Liver (tissue), 9 donors: Measurements from ENCODE around the gene STARD9. TPM values are rescaled to one million over a fixed set of nuclear protein-coding genes. Genes with fewer than 3 reads are reported as not detected.

Experiments used
- DNase-seq: peaks from one replicate; pipeline ENCODE4 v3.0.0-alpha.2; 2017; ENCODE audit warnings: low spot score
- H3K27ac ChIP-seq, 2 donors: one replicate each; pipeline ENCODE4 v1.7.0; 2013; ENCODE audit warnings: inconsistent platforms in 2 of 2, low read length in 2 of 2, control low read depth in 1 of 2, low read depth in 1 of 2, mild to moderate bottlenecking in 1 of 2
- H3K27me3 ChIP-seq, 4 donors: one replicate each; pipeline versions ENCODE4 v1.6.1 to v1.7.0; 2013; ENCODE audit warnings: low read length in 3 of 4, inconsistent platforms in 1 of 4, mild to moderate bottlenecking in 1 of 4, moderate library complexity in 1 of 4; ENCODE audit not compliant: control insufficient read depth in 4 of 4, insufficient read depth in 4 of 4
- H3K36me3 ChIP-seq, 4 donors: one replicate each; pipeline versions ENCODE4 v1.6.1 to v1.7.0; 2013; ENCODE audit warnings: low read length in 3 of 4, mild to moderate bottlenecking in 3 of 4, low read depth in 1 of 4, moderate library complexity in 1 of 4; ENCODE audit not compliant: control insufficient read depth in 4 of 4, insufficient read depth in 3 of 4
- H3K4me1 ChIP-seq, 4 donors: one replicate each; pipeline versions ENCODE4 v1.6.1 to v1.7.0; 2013; ENCODE audit warnings: low read length in 3 of 4, mild to moderate bottlenecking in 3 of 4, moderate library complexity in 1 of 4; ENCODE audit not compliant: control insufficient read depth in 4 of 4, insufficient read depth in 4 of 4
- H3K4me3 ChIP-seq, 3 donors: one replicate each; pipeline versions ENCODE4 v1.6.1 to v1.7.0; 2013; ENCODE audit warnings: low read length in 3 of 3, control low read depth in 1 of 3, low read depth in 1 of 3, mild to moderate bottlenecking in 1 of 3
- H3K9ac ChIP-seq, 2 donors: one replicate each; pipeline ENCODE4 v1.7.0; 2013; ENCODE audit warnings: low read length in 2 of 2, mild to moderate bottlenecking in 2 of 2, moderate library complexity in 2 of 2, control low read depth in 1 of 2, low read depth in 1 of 2
- H3K9me3 ChIP-seq, 4 donors: one replicate each; pipeline versions ENCODE4 v1.6.1 to v1.7.0; 2013; ENCODE audit warnings: low read length in 3 of 4; ENCODE audit not compliant: control insufficient read depth in 4 of 4
- ATF3 ChIP-seq: IDR thresholded peaks from 2 replicates; pipeline ENCODE4 v1.6.1; 2016; ENCODE audit warnings: antibody characterized with exemption
- CTCF ChIP-seq: fragments of 150-350 bp; IDR thresholded peaks from 2 replicates; pipeline ENCODE4 v1.5.1; 2017; ENCODE audit warnings: improper control_type of control experiment, low read depth, low read length; ENCODE audit not compliant: missing input control
- FOXA1 ChIP-seq: IDR thresholded peaks from 2 replicates; pipeline ENCODE4 v1.6.1; 2016; ENCODE audit warnings: antibody characterized with exemption
- GABPA ChIP-seq, 2 donors: IDR thresholded peaks in 1 of 2; conservative IDR thresholded peaks in 1 of 2; 2 replicates each; pipeline ENCODE4 v1.6.1; 2016; ENCODE audit warnings: antibody characterized with exemption in 2 of 2, mild to moderate bottlenecking in 1 of 2, moderate library complexity in 1 of 2
- HNF4A ChIP-seq, 2 donors: conservative IDR thresholded peaks; 2 replicates each; pipeline ENCODE4 v1.6.1; 2016; ENCODE audit warnings: antibody characterized with exemption in 2 of 2, mild to moderate bottlenecking in 2 of 2
- HNF4G ChIP-seq: IDR thresholded peaks from 2 replicates; pipeline ENCODE4 v1.6.1; 2016; ENCODE audit warnings: antibody characterized with exemption
- JUND ChIP-seq, 2 donors: IDR thresholded peaks; 2 replicates each; pipeline ENCODE4 v1.6.1; 2016; ENCODE audit warnings: antibody characterized with exemption in 2 of 2
- NR2F2 ChIP-seq: IDR thresholded peaks from 2 replicates; pipeline ENCODE4 v1.6.1; 2016; ENCODE audit warnings: antibody characterized with exemption
- RAD21 ChIP-seq, 2 donors: IDR thresholded peaks; 2 replicates each; pipeline ENCODE4 v1.6.1; 2016; ENCODE audit warnings: antibody characterized with exemption in 2 of 2, mild to moderate bottlenecking in 2 of 2
- REST ChIP-seq: IDR thresholded peaks from 2 replicates; pipeline ENCODE4 v1.6.1; 2016; ENCODE audit warnings: antibody characterized with exemption, mild to moderate bottlenecking
- RXRA ChIP-seq, 2 donors: IDR thresholded peaks; 2 replicates each; pipeline ENCODE4 v1.6.1; 2017 to 2018; ENCODE audit warnings: antibody characterized with exemption in 2 of 2, mild to moderate bottlenecking in 1 of 2
- SP1 ChIP-seq: IDR thresholded peaks from 2 replicates; pipeline ENCODE4 v1.6.1; 2018; ENCODE audit warnings: antibody characterized with exemption, mild to moderate bottlenecking
- TAF1 ChIP-seq: conservative IDR thresholded peaks from 2 replicates; pipeline ENCODE4 v1.6.1; 2016; ENCODE audit warnings: antibody characterized with exemption, mild to moderate bottlenecking
- YY1 ChIP-seq: IDR thresholded peaks from 2 replicates; pipeline ENCODE4 v1.6.1; 2016; ENCODE audit warnings: antibody characterized with exemption, mild to moderate bottlenecking
- ZBTB33 ChIP-seq: IDR thresholded peaks from 2 replicates; pipeline ENCODE4 v1.6.1; 2016; ENCODE audit warnings: antibody characterized with exemption
- WGBS: extraction: QIAGEN DNeasy Blood & Tissue Kit; methylation state at CpG from one replicate; pipeline ENCODE4 v1.1.7; 2013; 5-methylcytosine and 5-hydroxymethylcytosine counted together
- polyA plus RNA-seq, 2 donors: library from polyadenylated mRNA; stranded (reverse) in 1 of 2; unstranded in 1 of 2; fragments of 200-250 nt in 1 of 2; fragments of >200 nt in 1 of 2; fragmentation: Nextera tagmentation in 1 of 2; extraction: Ambion mirVana in 1 of 2; gene quantifications; one replicate each; pipeline versions ENCODE4 v1.2.1 to v1.2.3, GENCODE V29; 2013 to 2015
- total RNA-seq, 2 donors: library from RNA; depleted of rRNA; stranded (reverse); fragments of >200 nt; gene quantifications; one replicate each; pipeline ENCODE4 v1.2.3, GENCODE V29; 2014
- donor health status: healthy.
- donor health status: healthy.
- donor health status: healthy.
- donor health status: healthy.
- donor health status: healthy.

Gene STARD9
- total and polyA plus RNA-seq, 4 donors: 0.26 to 3.9 (median 0.54) TPM

- Histone ChIP-seq H3K27me3 (no peaks in the 10 kb centered on the region), H3K9ac (no peak overlapping the region), H3K27ac (no peak overlapping the region), H3K4me1 (no peaks in the 10 kb centered on the region), H3K4me3 (no peak overlapping the region), H3K36me3 (peaks cover 0 to 1% (median 0%) of the 10 kb centered on the region in 4 donors), H3K9me3 (no peaks in the 10 kb centered on the region)
- TF ChIP-seq CTCF (no peak), ZBTB33 (no peak), REST (no peak), GABPA (IDR thresholded peaks at IDR 0.05 in 1 of 2, conservative IDR thresholded peaks at IDR 0.05 in 1 of 2) (no peak), SP1 (no peak), RAD21 (IDR thresholded peaks at IDR 0.05) (no peak), TAF1 (no peak), NR2F2 (no peak), JUND (IDR thresholded peaks at IDR 0.05) (no peak), HNF4G (no peak), RXRA (IDR thresholded peaks at IDR 0.05) (no peak), HNF4A (conservative IDR thresholded peaks at IDR 0.05) (no peak), ATF3 (no peak), FOXA1 (no peak), YY1 (no peak)
- DNase-seq: no peak
- WGBS: 68% methylated on average over 4 of the region's 4 CpGs
These were observed 64.7 kb downstream of the STARD9 start for GRCh38 chr15:42640109-42640508.

GRCh38 chr15:42650208-42651066, 75.0 kb downstream of the STARD9 start:
- TF ChIP-seq HNF4G: no peak
- TF ChIP-seq FOXA1: no peak
- peak; percentile 97 to 99 for TF ChIP-seq RAD21 (IDR thresholded peaks at IDR 0.05)
- peak; percentile 86 for TF ChIP-seq CTCF

More at GRCh38 chr15:42650208-42651066, 75.0 kb downstream of the STARD9 start:
- peak; percentile 59 for DNase-seq
- Histone ChIP-seq H3K27me3 (no peaks in the 10 kb centered on the region), H3K36me3 (no peaks in the 10 kb centered on the region), H3K4me3 (no peak overlapping the region), H3K9me3 (no peaks in the 10 kb centered on the region), H3K9ac (no peak overlapping the region), H3K4me1 (peaks cover 0 to 11% (median 9%) of the 10 kb centered on the region in 4 donors), H3K27ac (no peak overlapping the region)
- WGBS: 57% methylated on average over 5 of the region's 5 CpGs
